ENCODE results near the gene MIGA2.

DNA sequence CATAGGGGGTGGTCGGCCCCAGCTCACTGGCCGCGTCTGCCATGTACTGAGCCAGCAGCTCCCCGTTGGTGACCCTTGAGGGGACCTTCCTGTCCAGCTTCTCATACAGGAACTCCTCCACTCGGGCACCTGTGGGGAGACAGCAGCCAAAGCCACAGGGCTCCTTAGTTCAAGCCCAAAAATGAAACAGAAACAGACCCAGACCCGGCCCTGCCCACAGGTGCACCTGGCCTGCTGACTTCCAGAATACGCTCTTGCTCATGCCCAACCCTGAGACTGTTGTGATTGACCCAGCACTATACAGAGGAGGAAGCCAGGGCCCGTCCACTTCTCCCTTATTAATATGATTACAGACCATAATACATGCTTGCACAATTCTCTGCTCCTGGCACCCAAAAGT, 15.3 kb upstream of the MIGA2 start:
- TF ChIP-seq, protein P1, sequence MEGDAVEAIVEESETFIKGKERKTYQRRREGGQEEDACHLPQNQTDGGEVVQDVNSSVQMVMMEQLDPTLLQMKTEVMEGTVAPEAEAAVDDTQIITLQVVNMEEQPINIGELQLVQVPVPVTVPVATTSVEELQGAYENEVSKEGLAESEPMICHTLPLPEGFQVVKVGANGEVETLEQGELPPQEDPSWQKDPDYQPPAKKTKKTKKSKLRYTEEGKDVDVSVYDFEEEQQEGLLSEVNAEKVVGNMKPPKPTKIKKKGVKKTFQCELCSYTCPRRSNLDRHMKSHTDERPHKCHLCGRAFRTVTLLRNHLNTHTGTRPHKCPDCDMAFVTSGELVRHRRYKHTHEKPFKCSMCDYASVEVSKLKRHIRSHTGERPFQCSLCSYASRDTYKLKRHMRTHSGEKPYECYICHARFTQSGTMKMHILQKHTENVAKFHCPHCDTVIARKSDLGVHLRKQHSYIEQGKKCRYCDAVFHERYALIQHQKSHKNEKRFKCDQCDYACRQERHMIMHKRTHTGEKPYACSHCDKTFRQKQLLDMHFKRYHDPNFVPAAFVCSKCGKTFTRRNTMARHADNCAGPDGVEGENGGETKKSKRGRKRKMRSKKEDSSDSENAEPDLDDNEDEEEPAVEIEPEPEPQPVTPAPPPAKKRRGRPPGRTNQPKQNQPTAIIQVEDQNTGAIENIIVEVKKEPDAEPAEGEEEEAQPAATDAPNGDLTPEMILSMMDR (IDR thresholded peaks at IDR 0.05) = no peak
- TF ChIP-seq POLR2A (IDR thresholded peaks at IDR 0.05) (no peak), EP300 (IDR thresholded peaks at IDR 0.05; ENCODE audit: low read depth) (no peak)

Measured in transverse colon (tissue), 3 donors.